Activated T-cell treated with anti-CD3 and anti-CD28 coated beads, Interleukin-2, amount 50 U/mL, for 4 hours (primary cell): ENCODE data around the gene KEAP1. TPM values are rescaled to one million over a fixed set of nuclear protein-coding genes. Genes with fewer than 3 reads are reported as not detected.
"Not testable (repeated sequence)": the region's sequence is repeated elsewhere in the genome, so short reads cannot be mapped to it uniquely, and the experiment has no call there.

Experiments
- ATAC-seq, 2 donors: fragments of 200-7000 bp; cut with Tn5 transposase; one replicate each; pipeline ENCODE4 v1.10.0; 2021
- DNase-seq: peaks from one replicate; pipeline ENCODE4 v3.0.0-alpha.2; 2020
- H3K27me3 Mint-ChIP-seq: one replicate; pipeline ENCODE4 v1.8.0; 2021; ENCODE audit warnings: low read depth, mixed read lengths
- H3K36me3 Mint-ChIP-seq: one replicate; pipeline ENCODE4 v1.8.0; 2022; ENCODE audit warnings: mixed read lengths; ENCODE audit not compliant: insufficient read depth
- H3K4me1 Mint-ChIP-seq: one replicate; pipeline ENCODE4 v1.8.0; 2021; ENCODE audit warnings: low read depth, mixed read lengths
- H3K4me3 Mint-ChIP-seq: one replicate; pipeline ENCODE4 v1.8.0; 2021; ENCODE audit warnings: mild to moderate bottlenecking, moderate library complexity, mixed read lengths
- H3K9me3 Mint-ChIP-seq: one replicate; pipeline ENCODE4 v1.8.0; 2021; ENCODE audit warnings: mixed read lengths
- total RNA-seq, 3 donors: library from RNA; stranded (reverse); gene quantifications; one replicate each; pipeline ENCODE4 v1.2.1, GENCODE V29; 2021

Gene KEAP1
- total RNA-seq: 10 to 100 TPM; 89.9 to 98.7 (median 92.9) TPM

- DNase-seq (no peak), ATAC-seq (peak; percentile 39 to 44)
- Mint-ChIP-seq H3K4me1 (peaks cover 39% of the 10 kb centered on the region), H3K4me3 (peak within 1 kb of the TSS; percentile 90), H3K36me3 (peaks cover 15% of the 10 kb centered on the region), H3K9me3 (no peaks in the 10 kb centered on the region), H3K27me3 (no peaks in the 10 kb centered on the region)
Measured at GRCh38 chr19:10503002-10503789, at the start of gene KEAP1. Gene KEAP1 (minus strand): TSS chr19:10503356. CDS start chr19:10500033, 3,323 bp downstream.

- ATAC-seq (peak; percentile 61 to 65), DNase-seq (no peak)
- Mint-ChIP-seq H3K27me3 (no peaks in the 10 kb centered on the region), H3K36me3 (peaks cover 9% of the 10 kb centered on the region), H3K4me3 (no peak overlapping the region), H3K4me1 (peaks cover 41% of the 10 kb centered on the region), H3K9me3 (no peaks in the 10 kb centered on the region)
Measured at GRCh38 chr19:10552510-10553053, 49.4 kb upstream of the KEAP1 start.

DNA sequence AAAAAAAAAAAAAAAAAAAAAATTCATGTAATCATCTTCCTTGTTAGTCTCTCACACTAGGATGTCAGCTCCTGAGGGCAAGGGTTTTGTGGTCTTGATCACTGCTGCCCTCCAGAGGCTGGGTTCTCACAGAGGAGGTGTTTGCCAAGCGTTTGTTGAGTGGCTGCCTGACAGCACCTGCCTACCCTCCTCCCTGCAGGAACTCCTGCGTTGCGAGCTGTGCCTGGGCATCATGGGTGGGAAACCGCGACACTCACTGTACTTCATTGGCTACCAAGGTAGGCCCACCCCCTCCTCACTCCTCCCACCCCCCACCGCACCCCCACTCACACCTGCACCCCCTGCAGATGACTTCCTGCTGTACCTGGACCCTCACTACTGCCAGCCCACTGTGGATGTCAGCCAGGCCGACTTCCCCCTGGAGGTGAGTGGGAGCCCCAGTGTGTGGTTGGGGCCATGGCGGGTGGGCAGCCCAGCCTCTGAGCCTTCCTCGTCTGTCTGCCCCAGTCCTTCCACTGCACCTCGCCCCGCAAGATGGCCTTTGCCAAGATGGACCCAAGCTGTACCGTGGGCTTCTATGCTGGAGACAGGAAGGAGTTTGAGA, 48.6 kb upstream of the KEAP1 start:
- H3K27me3 Mint-ChIP-seq: no peaks in the 10 kb centered on the region
- DNase-seq (no peak), ATAC-seq (peak in 1 of 2 donors; percentile 36)
- H3K36me3 Mint-ChIP-seq: peaks cover 9% of the 10 kb centered on the region
- no peaks in the 10 kb centered on the region for H3K9me3 Mint-ChIP-seq
- H3K4me1 Mint-ChIP-seq: peaks cover 41% of the 10 kb centered on the region
- no peak overlapping the region for H3K4me3 Mint-ChIP-seq

GRCh38 chr19:10551006-10551405, 47.9 kb upstream of the KEAP1 start:
- not testable (repeated sequence) for H3K4me3 Mint-ChIP-seq, ATAC-seq, H3K36me3 Mint-ChIP-seq, DNase-seq, H3K27me3 Mint-ChIP-seq, H3K9me3 Mint-ChIP-seq
- peaks cover 40% of the 10 kb centered on the region for H3K4me1 Mint-ChIP-seq

GRCh38 chr19:10550336-10550735, 47.2 kb upstream of the KEAP1 start:
- peaks cover 7% of the 10 kb centered on the region for H3K36me3 Mint-ChIP-seq
- peaks cover 34% of the 10 kb centered on the region for H3K4me1 Mint-ChIP-seq
- ATAC-seq (no peak), DNase-seq (no peak)
- H3K4me3 Mint-ChIP-seq: no peak overlapping the region
- no peaks in the 10 kb centered on the region for H3K9me3 Mint-ChIP-seq
- H3K27me3 Mint-ChIP-seq: no peaks in the 10 kb centered on the region

DNA sequence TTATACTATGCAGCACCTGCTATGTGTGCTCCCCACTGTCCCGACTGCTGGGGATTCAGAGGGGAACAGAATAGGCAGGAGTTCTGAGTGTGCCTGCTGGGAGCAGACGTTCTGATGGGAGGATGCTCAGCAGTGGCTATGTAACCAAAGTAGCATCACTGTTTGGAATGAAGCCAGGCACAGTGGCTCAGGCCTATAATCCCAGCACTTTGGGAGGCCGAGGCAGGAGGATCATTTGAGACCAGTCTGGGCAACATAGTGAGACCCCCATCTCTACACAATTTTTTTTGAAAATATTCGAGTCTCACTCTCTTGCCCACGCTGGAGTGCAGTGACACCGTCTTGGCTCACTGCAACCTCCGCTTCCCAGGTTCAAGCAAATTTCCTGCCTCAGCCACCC, 46.6 kb upstream of the KEAP1 start:
- no peak for DNase-seq
- H3K36me3 Mint-ChIP-seq: peaks cover 7% of the 10 kb centered on the region

DNA sequence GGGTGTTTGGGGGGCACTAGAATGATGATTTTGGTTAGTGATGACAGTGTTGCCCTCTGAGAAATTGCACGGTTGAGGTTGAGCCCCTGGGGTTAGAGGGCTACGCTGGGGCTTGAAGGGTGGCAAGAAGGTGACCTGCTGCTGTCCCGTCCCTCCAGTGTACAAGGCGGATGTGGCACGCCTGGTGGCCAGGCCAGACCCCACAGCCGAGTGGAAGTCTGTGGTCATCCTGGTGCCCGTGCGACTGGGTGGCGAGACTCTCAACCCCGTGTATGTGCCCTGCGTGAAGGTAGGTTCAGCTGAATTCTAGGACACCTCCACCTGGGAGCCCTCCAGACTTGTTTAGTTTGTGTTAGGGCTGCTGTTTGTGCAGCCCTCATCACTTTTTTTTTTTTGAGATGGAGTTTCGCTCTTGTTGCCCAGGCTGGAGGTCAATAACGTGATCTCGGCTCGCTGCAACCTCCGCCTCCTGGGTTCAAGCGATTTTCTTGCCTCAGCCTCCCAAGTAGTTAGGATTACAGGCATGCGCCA, 45.7 kb upstream of the KEAP1 start:
- no peaks in the 10 kb centered on the region for H3K27me3 Mint-ChIP-seq
- H3K9me3 Mint-ChIP-seq: no peaks in the 10 kb centered on the region
- peaks cover 30% of the 10 kb centered on the region for H3K4me1 Mint-ChIP-seq
- ATAC-seq (no peak), DNase-seq (no peak)
- H3K4me3 Mint-ChIP-seq: no peak overlapping the region
- peaks cover 7% of the 10 kb centered on the region for H3K36me3 Mint-ChIP-seq

More for the DNA sequence above, 46.6 kb upstream of the KEAP1 start:
- ATAC-seq: no peak
- no peak overlapping the region for H3K4me3 Mint-ChIP-seq
- no peaks in the 10 kb centered on the region for H3K9me3 Mint-ChIP-seq
- peaks cover 34% of the 10 kb centered on the region for H3K4me1 Mint-ChIP-seq
- H3K27me3 Mint-ChIP-seq: no peaks in the 10 kb centered on the region

- no peak overlapping the region for H3K4me3 Mint-ChIP-seq
- DNase-seq (no peak), ATAC-seq (no peak)
- H3K9me3 Mint-ChIP-seq: no peaks in the 10 kb centered on the region
- H3K4me1 Mint-ChIP-seq: peaks cover 15% of the 10 kb centered on the region
- peaks cover 4% of the 10 kb centered on the region for H3K36me3 Mint-ChIP-seq
- no peaks in the 10 kb centered on the region for H3K27me3 Mint-ChIP-seq
Measured at GRCh38 chr19:10546817-10547216, 43.7 kb upstream of the KEAP1 start.

DNA sequence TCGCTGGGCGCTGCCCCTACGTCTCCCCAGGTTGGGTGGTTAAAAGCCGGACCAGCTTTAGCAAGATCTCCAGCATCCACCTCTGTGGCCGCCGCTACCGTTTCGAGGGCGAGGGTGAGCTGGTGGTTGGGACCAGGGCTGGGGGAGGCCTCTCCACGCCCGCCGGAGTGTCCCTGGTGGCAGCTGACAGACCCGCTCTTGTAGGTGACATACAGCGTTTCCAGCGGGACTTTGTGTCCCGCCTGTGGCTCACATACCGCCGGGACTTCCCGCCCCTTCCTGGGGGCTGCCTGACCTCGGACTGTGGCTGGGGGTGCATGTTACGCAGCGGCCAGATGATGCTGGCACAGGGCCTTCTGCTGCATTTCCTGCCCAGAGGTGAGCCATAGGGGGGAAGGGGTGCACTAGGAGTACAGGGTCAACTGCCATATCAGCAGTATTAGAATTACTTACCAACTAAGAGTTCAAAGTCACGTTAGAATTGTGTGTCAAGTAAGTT, 41.6 kb upstream of the KEAP1 start:
- ATAC-seq (no peak), DNase-seq (no peak)
- H3K4me3 Mint-ChIP-seq: peak overlapping the region; percentile 89
- no peaks in the 10 kb centered on the region for H3K9me3 Mint-ChIP-seq
- H3K4me1 Mint-ChIP-seq: peaks cover 13% of the 10 kb centered on the region
- no peaks in the 10 kb centered on the region for H3K36me3 Mint-ChIP-seq
- H3K27me3 Mint-ChIP-seq: peaks cover 2% of the 10 kb centered on the region

- Mint-ChIP-seq H3K27me3 (peaks cover 2% of the 10 kb centered on the region), H3K9me3 (no peaks in the 10 kb centered on the region), H3K4me3 (peak overlapping the region; percentile 89), H3K4me1 (peaks cover 13% of the 10 kb centered on the region), H3K36me3 (no peaks in the 10 kb centered on the region)
- peak; percentile 22 to 32 for ATAC-seq
- no peak for DNase-seq
Measured at GRCh38 chr19:10544242-10544752, 41.1 kb upstream of the KEAP1 start.

GRCh38 chr19:10543420-10544241, 40.5 kb upstream of the KEAP1 start, which contains the start of gene ATG4D:
Gene ATG4D (plus strand): TSS chr19:10543904. CDS start chr19:10544091, 187 bp downstream.
- H3K4me1 Mint-ChIP-seq: peaks cover 14% of the 10 kb centered on the region
- no peaks in the 10 kb centered on the region for H3K9me3 Mint-ChIP-seq
- peak; percentile 73 for DNase-seq
- H3K27me3 Mint-ChIP-seq: peaks cover 7% of the 10 kb centered on the region
- no peaks in the 10 kb centered on the region for H3K36me3 Mint-ChIP-seq
- peak within 1 kb of the TSS; percentile 89 for H3K4me3 Mint-ChIP-seq
- peak; percentile 91 to 93 for ATAC-seq

- Mint-ChIP-seq H3K36me3 (no peaks in the 10 kb centered on the region), H3K9me3 (no peaks in the 10 kb centered on the region), H3K27me3 (peaks cover 13% of the 10 kb centered on the region), H3K4me1 (peaks cover 14% of the 10 kb centered on the region), H3K4me3 (peak overlapping the region; percentile 75)
- ATAC-seq (no peak), DNase-seq (no peak)
Measured at GRCh38 chr19:10543059-10543419, 39.9 kb upstream of the KEAP1 start.

- DNase-seq, ATAC-seq: not testable (repeated sequence)
Measured at GRCh38 chr19:10539016-10539415, 35.9 kb upstream of the KEAP1 start.

More at GRCh38 chr19:10539016-10539415, 35.9 kb upstream of the KEAP1 start:
- H3K9me3 Mint-ChIP-seq, H3K4me3 Mint-ChIP-seq, H3K4me1 Mint-ChIP-seq, H3K36me3 Mint-ChIP-seq: not testable (repeated sequence)
- H3K27me3 Mint-ChIP-seq: peaks cover 23% of the 10 kb centered on the region
